22Rv1 (cell line): ENCODE measurements around the gene ATOX1.

Experiments used
- CTCF ChIP-seq: fragments of 450-650 bp; IDR thresholded peaks from 2 replicates; pipeline ENCODE4 v1.5.1; 2017; ENCODE audit warnings: mild to moderate bottlenecking
- ZFX ChIP-seq: fragments of 450-650 bp; IDR thresholded peaks from 2 replicates; pipeline ENCODE4 v1.6.1; 2017; ENCODE audit warnings: antibody characterized with exemption, borderline replicate concordance

GRCh38 chr5:151805414-151806223, 47.2 kb upstream of the ATOX1 start:
- TF ChIP-seq CTCF: no peak
- TF ChIP-seq ZFX: no peak
